CD14-positive monocyte (primary cell): ENCODE results near the gene RPL29. TPM values are rescaled to one million over a fixed set of nuclear protein-coding genes. Genes with fewer than 3 reads are reported as not detected.

Source experiments
- DNase-seq, 3 donors: peaks; one replicate each; pipeline ENCODE4 v3.0.0-alpha.2; 2011 to 2022
- H2AFZ ChIP-seq: 2 replicates; pipeline ENCODE4 v1.6.0; 2012; ENCODE audit warnings: mild to moderate bottlenecking, low read depth, low read length, inconsistent platforms; ENCODE audit not compliant: insufficient read depth, poor library complexity, severe bottlenecking
- H3K27ac ChIP-seq, 2 donors: 1 replicate in 1 of 2; 2 replicates in 1 of 2; pipeline ENCODE4 v1.5.1; 2012 to 2013; ENCODE audit warnings: low read length in 2 of 2, control low read depth in 1 of 2, inconsistent platforms in 1 of 2, low read depth in 1 of 2, mild to moderate bottlenecking in 1 of 2
- H3K27me3 ChIP-seq, 2 donors: one replicate each; pipeline versions ENCODE4 v1.6.0 to v1.6.1; 2011 to 2013; ENCODE audit warnings: low read length in 2 of 2; ENCODE audit not compliant: control insufficient read depth in 2 of 2, insufficient read depth in 2 of 2
- H3K36me3 ChIP-seq, 2 donors: replicated peaks in 1 of 2; 1 replicate in 1 of 2; 2 replicates in 1 of 2; pipeline versions ENCODE4 v1.5.1 to v1.6.1; 2012 to 2013; ENCODE audit warnings: low read length in 2 of 2, control low read depth in 1 of 2, inconsistent platforms in 1 of 2, mild to moderate bottlenecking in 1 of 2; ENCODE audit not compliant: insufficient read depth in 2 of 2, control insufficient read depth in 1 of 2
- H3K4me1 ChIP-seq, 2 donors: 1 replicate in 1 of 2; 2 replicates in 1 of 2; pipeline versions ENCODE4 v1.5.1 to v1.6.1; 2012 to 2013; ENCODE audit warnings: low read length in 2 of 2, control low read depth in 1 of 2, inconsistent platforms in 1 of 2, mild to moderate bottlenecking in 1 of 2, moderate library complexity in 1 of 2; ENCODE audit not compliant: insufficient read depth in 2 of 2, control insufficient read depth in 1 of 2
- H3K4me2 ChIP-seq: replicated peaks from 2 replicates; pipeline ENCODE3; 2012; ENCODE audit warnings: low read length, moderate library complexity, mild to moderate bottlenecking; ENCODE audit not compliant: poor library complexity, severe bottlenecking; ENCODE audit errors: extremely low read depth
- H3K4me3 ChIP-seq, 3 experiments: fragments of 200-600 bp in 1 of 3; sonication (generic) in 1 of 3; replicated peaks in 1 of 3; 1 replicate in 2 of 3; 2 replicates in 1 of 3; pipeline ENCODE4 v1.5.1; 2011 to 2013; ENCODE audit warnings: low read length in 3 of 3, mild to moderate bottlenecking in 3 of 3, control low read depth in 2 of 3, low read depth in 2 of 3, inconsistent platforms in 1 of 3, moderate library complexity in 1 of 3
- H3K79me2 ChIP-seq: 2 replicates; pipeline ENCODE4 v1.6.0; 2012; ENCODE audit warnings: mild to moderate bottlenecking, control low read depth, inconsistent platforms, low read length, moderate library complexity; ENCODE audit not compliant: insufficient read depth
- H3K9ac ChIP-seq: 2 replicates; pipeline ENCODE4 v1.6.0; 2017; ENCODE audit warnings: low read length, mild to moderate bottlenecking; ENCODE audit not compliant: insufficient read depth, poor library complexity, severe bottlenecking
- H3K9me3 ChIP-seq, 2 donors: replicated peaks in 1 of 2; 1 replicate in 1 of 2; 2 replicates in 1 of 2; pipeline versions ENCODE4 v1.5.1 to v1.6.1; 2012 to 2013; ENCODE audit warnings: low read length in 2 of 2, control low read depth in 1 of 2; ENCODE audit not compliant: control insufficient read depth in 1 of 2, insufficient read depth in 1 of 2
- H4K20me1 ChIP-seq: 2 replicates; pipeline ENCODE4 v1.6.0; 2012; ENCODE audit warnings: mild to moderate bottlenecking, low read length, control low read depth, moderate library complexity; ENCODE audit not compliant: insufficient read depth
- H3K27ac Mint-ChIP-seq, 7 donors: one replicate each; pipeline ENCODE4 v1.8.0; 2020; ENCODE audit warnings: mild to moderate bottlenecking in 7 of 7, mixed read lengths in 7 of 7, moderate library complexity in 6 of 7, inconsistent platforms in 2 of 7
- H3K27me3 Mint-ChIP-seq, 3 donors: one replicate each; pipeline ENCODE4 v1.8.0; 2021 to 2022; ENCODE audit warnings: low read depth in 3 of 3, mild to moderate bottlenecking in 3 of 3, mixed read lengths in 3 of 3, moderate library complexity in 3 of 3, inconsistent platforms in 1 of 3
- H3K36me3 Mint-ChIP-seq, 2 donors: one replicate each; pipeline ENCODE4 v1.8.0; 2020; ENCODE audit warnings: mixed read lengths in 2 of 2, inconsistent platforms in 1 of 2, mild to moderate bottlenecking in 1 of 2
- H3K4me1 Mint-ChIP-seq: one replicate; pipeline ENCODE4 v1.8.0; 2020; ENCODE audit warnings: mild to moderate bottlenecking, mixed read lengths
- H3K4me3 Mint-ChIP-seq, 2 donors: one replicate each; pipeline ENCODE4 v1.8.0; 2020; ENCODE audit warnings: mild to moderate bottlenecking in 2 of 2, mixed read lengths in 2 of 2, moderate library complexity in 1 of 2
- H3K9me3 Mint-ChIP-seq, 7 donors: one replicate each; pipeline ENCODE4 v1.8.0; 2020 to 2022; ENCODE audit warnings: mixed read lengths in 7 of 7, mild to moderate bottlenecking in 6 of 7, moderate library complexity in 6 of 7, inconsistent platforms in 2 of 7
- CTCF ChIP-seq: fragments of 200-600 bp; IDR thresholded peaks from one replicate; pipeline ENCODE4 v1.8.0; 2022; ENCODE audit warnings: antibody characterized with exemption, mild to moderate bottlenecking
- WGBS: methylation state at CpG from one replicate; pipeline ENCODE4 v1.1.5; 2013; ENCODE audit warnings: missing lambda C conversion rate; ENCODE audit not compliant: insufficient coverage; 5-methylcytosine and 5-hydroxymethylcytosine counted together
- intact Hi-C, 2 donors: fragments of 100-400 bp; cut with micrococcal nuclease; formaldehyde crosslinking; loops; one replicate each; pipeline versions ENCODE4 v1.15.0 to v1.15.1; 2023
- polyA plus RNA-seq, 3 donors: library from polyadenylated mRNA; depleted of rRNA in 1 of 3; unstranded in 2 of 3; stranded (reverse) in 1 of 3; fragments of 300-500 nt in 2 of 3; fragments of >200 nt in 1 of 3; fragmentation: Illumina TruSeq in 2 of 3; gene quantifications; 1 replicate in 2 of 3; 2 replicates in 1 of 3; pipeline ENCODE4 v1.2.3, GENCODE V29; 2012 to 2021

RPL29 gene
- polyA plus RNA-seq, 3 donors = 753 to 2,360 (median 856) TPM

- WGBS = 100% methylated on average over 8 of the region's 17 CpGs
- H3K9me3 ChIP-seq = no peaks in the 10 kb centered on the region
- no peaks in the 10 kb centered on the region for H3K36me3 Mint-ChIP-seq
- no peaks in the 10 kb centered on the region for H4K20me1 ChIP-seq
- peaks cover 4% of the 10 kb centered on the region for H3K4me1 Mint-ChIP-seq
- H3K4me1 ChIP-seq = no peaks in the 10 kb centered on the region
- H2AFZ ChIP-seq = no peak overlapping the region
- no peak for DNase-seq
- no peak overlapping the region for H3K27ac ChIP-seq
- intact Hi-C loops = no loop called here
- H3K9ac ChIP-seq = no peak overlapping the region
- no peak overlapping the region for H3K4me3 ChIP-seq
- H3K4me3 Mint-ChIP-seq = no peak overlapping the region
- no peak overlapping the region for H3K4me2 ChIP-seq
- H3K27me3 Mint-ChIP-seq = peaks cover 0 to 5% (median 0%) of the 10 kb centered on the region in 3 donors
- H3K79me2 ChIP-seq = no peaks in the 10 kb centered on the region
- H3K27me3 ChIP-seq = no peaks in the 10 kb centered on the region
- H3K9me3 Mint-ChIP-seq = no peaks in the 10 kb centered on the region
- H3K36me3 ChIP-seq = no peaks in the 10 kb centered on the region
- H3K27ac Mint-ChIP-seq = no peak overlapping the region
- TF ChIP-seq CTCF = no peak
Observed at GRCh38 chr3:52019352-52020080, 23.8 kb upstream of the RPL29 start.

GRCh38 chr3:52018319-52019000, 22.8 kb upstream of the RPL29 start:
- Mint-ChIP-seq H3K36me3 (no peaks in the 10 kb centered on the region), H3K4me1 (peaks cover 4% of the 10 kb centered on the region), H3K4me3 (no peak overlapping the region), H3K27me3 (peaks cover 0 to 5% (median 0%) of the 10 kb centered on the region in 3 donors), H3K9me3 (no peaks in the 10 kb centered on the region), H3K27ac (no peak overlapping the region)
- Histone ChIP-seq H3K36me3 (no peaks in the 10 kb centered on the region), H3K27me3 (no peaks in the 10 kb centered on the region), H3K9me3 (no peaks in the 10 kb centered on the region), H3K9ac (no peak overlapping the region), H3K4me3 (no peak overlapping the region), H2AFZ (no peak overlapping the region), H3K4me2 (no peak overlapping the region), H3K79me2 (no peaks in the 10 kb centered on the region), H4K20me1 (no peaks in the 10 kb centered on the region), H3K27ac (no peak overlapping the region), H3K4me1 (no peaks in the 10 kb centered on the region)
- TF ChIP-seq CTCF = no peak
- 94% methylated on average over 21 of the region's 21 CpGs for whole genome bisulfite sequencing
- intact Hi-C loops = no loop called here
- DNase-seq = no peak
